Measurements from ENCODE around the gene MBNL2. TPM values are rescaled to one million over a fixed set of nuclear protein-coding genes. Genes with fewer than 3 reads are reported as not detected.

MBNL2 gene
- total RNA-seq, 1 experiment from 2014 or later = 17.8 TPM

- Histone ChIP-seq H3K9me2 (replicated peaks; ENCODE audit: low read length) (no peaks in the 10 kb centered on the region), H3K9me3 (ENCODE audit: low read length) (no peaks in the 10 kb centered on the region), H3K4me2 (ENCODE audit: low read length) (no peak overlapping the region), H3K36me3 (ENCODE audit: low read depth, low read length) (no peaks in the 10 kb centered on the region), H3F3A (ENCODE audit: low read length, unreplicated experiment) (no peaks in the 10 kb centered on the region), H3K27ac (ENCODE audit: low read length) (no peak overlapping the region), H3K4me1 (ENCODE audit: insufficient read depth, low read length) (no peaks in the 10 kb centered on the region), H3K9ac (ENCODE audit: low read length) (no peak overlapping the region), H2AFZ (ENCODE audit: low read length) (no peak overlapping the region), H3K4me3 (ENCODE audit: low read length) (no peak overlapping the region), H3K79me2 (ENCODE audit: low read length) (no peaks in the 10 kb centered on the region), H3K27me3 (ENCODE audit: low read length) (no peaks in the 10 kb centered on the region), H4K20me1 (ENCODE audit: low read length) (no peaks in the 10 kb centered on the region)
- POLR2A ChIA-PET (ENCODE audit: unreplicated experiment) = no interaction called here
- CTCF ChIA-PET = no interaction called here
- no peak for TF ChIP-seq EZH2phosphoT487 (IDR thresholded peaks at IDR 0.05; ENCODE audit: borderline replicate concordance, low read length)
- TF ChIP-seq, protein P1, sequence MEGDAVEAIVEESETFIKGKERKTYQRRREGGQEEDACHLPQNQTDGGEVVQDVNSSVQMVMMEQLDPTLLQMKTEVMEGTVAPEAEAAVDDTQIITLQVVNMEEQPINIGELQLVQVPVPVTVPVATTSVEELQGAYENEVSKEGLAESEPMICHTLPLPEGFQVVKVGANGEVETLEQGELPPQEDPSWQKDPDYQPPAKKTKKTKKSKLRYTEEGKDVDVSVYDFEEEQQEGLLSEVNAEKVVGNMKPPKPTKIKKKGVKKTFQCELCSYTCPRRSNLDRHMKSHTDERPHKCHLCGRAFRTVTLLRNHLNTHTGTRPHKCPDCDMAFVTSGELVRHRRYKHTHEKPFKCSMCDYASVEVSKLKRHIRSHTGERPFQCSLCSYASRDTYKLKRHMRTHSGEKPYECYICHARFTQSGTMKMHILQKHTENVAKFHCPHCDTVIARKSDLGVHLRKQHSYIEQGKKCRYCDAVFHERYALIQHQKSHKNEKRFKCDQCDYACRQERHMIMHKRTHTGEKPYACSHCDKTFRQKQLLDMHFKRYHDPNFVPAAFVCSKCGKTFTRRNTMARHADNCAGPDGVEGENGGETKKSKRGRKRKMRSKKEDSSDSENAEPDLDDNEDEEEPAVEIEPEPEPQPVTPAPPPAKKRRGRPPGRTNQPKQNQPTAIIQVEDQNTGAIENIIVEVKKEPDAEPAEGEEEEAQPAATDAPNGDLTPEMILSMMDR (conservative IDR thresholded peaks at IDR 0.05; ENCODE audit: low read depth, low read length) = no peak
- no peak for TF ChIP-seq EZH2 (IDR thresholded peaks at IDR 0.05; ENCODE audit: low read length, unreplicated experiment)
- no TSS peak for BruUV-seq (replicated peaks)
- DNase-seq (no peak), ATAC-seq (no peak)
- intact Hi-C loops (cut with micrococcal nuclease) = no loop called here
Observed at GRCh38 chr13:97324115-97324514, 102.0 kb downstream of the MBNL2 start.

GRCh38 chr13:97325738-97326137, 103.6 kb downstream of the MBNL2 start:
- Histone ChIP-seq H3K9ac (ENCODE audit: low read length) (no peak overlapping the region), H2AFZ (ENCODE audit: low read length) (no peak overlapping the region), H3K36me3 (ENCODE audit: low read depth, low read length) (no peaks in the 10 kb centered on the region), H3K79me2 (ENCODE audit: low read length) (no peaks in the 10 kb centered on the region), H3K9me3 (ENCODE audit: low read length) (no peaks in the 10 kb centered on the region), H3K4me1 (ENCODE audit: insufficient read depth, low read length) (no peaks in the 10 kb centered on the region), H3F3A (ENCODE audit: low read length, unreplicated experiment) (no peaks in the 10 kb centered on the region), H3K4me3 (ENCODE audit: low read length) (no peak overlapping the region), H3K4me2 (ENCODE audit: low read length) (no peak overlapping the region), H4K20me1 (ENCODE audit: low read length) (no peaks in the 10 kb centered on the region), H3K27me3 (ENCODE audit: low read length) (no peaks in the 10 kb centered on the region), H3K27ac (ENCODE audit: low read length) (no peak overlapping the region), H3K9me2 (replicated peaks; ENCODE audit: low read length) (no peaks in the 10 kb centered on the region)
- ChIA-PET CTCF (no interaction called here), POLR2A (ENCODE audit: unreplicated experiment) (no interaction called here)
- TF ChIP-seq, protein P1 (conservative IDR thresholded peaks at IDR 0.05; ENCODE audit: low read depth, low read length) = no peak
- no peak for TF ChIP-seq EZH2 (IDR thresholded peaks at IDR 0.05; ENCODE audit: low read length, unreplicated experiment)
- TF ChIP-seq EZH2phosphoT487 (IDR thresholded peaks at IDR 0.05; ENCODE audit: borderline replicate concordance, low read length) = no peak
- ATAC-seq = no peak
- no peak for DNase-seq
- no TSS peak for BruUV-seq (replicated peaks)
- intact Hi-C loops (cut with micrococcal nuclease) = no loop called here

- no peak overlapping the region for H3K4me2 ChIP-seq (ENCODE audit: low read length)
- no peak overlapping the region for H3K9ac ChIP-seq (ENCODE audit: low read length)
- H3K27me3 ChIP-seq (ENCODE audit: low read length) = no peaks in the 10 kb centered on the region
- ChIA-PET POLR2A (ENCODE audit: unreplicated experiment) (no interaction called here), CTCF (no interaction called here)
- H3K79me2 ChIP-seq (ENCODE audit: low read length) = no peaks in the 10 kb centered on the region
- H3F3A ChIP-seq (ENCODE audit: low read length, unreplicated experiment) = no peaks in the 10 kb centered on the region
- no peak overlapping the region for H3K27ac ChIP-seq (ENCODE audit: low read length)
- no peaks in the 10 kb centered on the region for H3K4me1 ChIP-seq (ENCODE audit: insufficient read depth, low read length)
- DNase-seq = no peak
- no peaks in the 10 kb centered on the region for H3K36me3 ChIP-seq (ENCODE audit: low read depth, low read length)
- no peak overlapping the region for H3K4me3 ChIP-seq (ENCODE audit: low read length)
- H3K9me2 ChIP-seq (replicated peaks; ENCODE audit: low read length) = no peaks in the 10 kb centered on the region
- no peak for ATAC-seq
- H4K20me1 ChIP-seq (ENCODE audit: low read length) = no peaks in the 10 kb centered on the region
- intact Hi-C loops (cut with micrococcal nuclease) = no loop called here
- H2AFZ ChIP-seq (ENCODE audit: low read length) = no peak overlapping the region
- no TSS peak for BruUV-seq (replicated peaks)
- no peak for TF ChIP-seq EZH2phosphoT487 (IDR thresholded peaks at IDR 0.05; ENCODE audit: borderline replicate concordance, low read length)
- TF ChIP-seq, protein P1 (conservative IDR thresholded peaks at IDR 0.05; ENCODE audit: low read depth, low read length) = no peak
- no peaks in the 10 kb centered on the region for H3K9me3 ChIP-seq (ENCODE audit: low read length)
Observed at GRCh38 chr13:97327086-97327485, 105.0 kb downstream of the MBNL2 start.

All from PC-3 (cell line).